Omental fat pad (tissue), 4 donors: ENCODE measurements around the gene ABHD8. TPM values are rescaled to one million over a fixed set of nuclear protein-coding genes. Genes with fewer than 3 reads are reported as not detected.
A peak's percentile ranks its signal among the peaks of the same experiment; 100 is the strongest.

Source experiments
- ATAC-seq: fragments of 150-250 bp; one replicate; pipeline ENCODE4 v1.9.1; 2016; ENCODE audit warnings: mild to moderate bottlenecking, moderate library complexity; ENCODE audit not compliant: low FRiP score
- DNase-seq: peaks from one replicate; pipeline ENCODE4 v3.0.0-alpha.2; 2019; ENCODE audit warnings: low spot score
- total RNA-seq, 4 donors: library from RNA; depleted of rRNA; stranded (reverse); fragments of >200 nt; gene quantifications; one replicate each; pipeline ENCODE4 v1.1.0, GENCODE V29; 2016
- TF ChIP-seq, protein P1 (sequence below), 3 donors: fragments of 450-650 bp; IDR thresholded peaks; one replicate each; pipeline ENCODE4 v1.5.1; 2016 to 2017; ENCODE audit warnings: antibody characterized with exemption in 3 of 3, mild to moderate bottlenecking in 3 of 3, moderate library complexity in 2 of 3

Gene ABHD8
- total RNA-seq, 4 donors from 2014 or later: 6.1 to 13.2 (median 11.1) TPM

DNA sequence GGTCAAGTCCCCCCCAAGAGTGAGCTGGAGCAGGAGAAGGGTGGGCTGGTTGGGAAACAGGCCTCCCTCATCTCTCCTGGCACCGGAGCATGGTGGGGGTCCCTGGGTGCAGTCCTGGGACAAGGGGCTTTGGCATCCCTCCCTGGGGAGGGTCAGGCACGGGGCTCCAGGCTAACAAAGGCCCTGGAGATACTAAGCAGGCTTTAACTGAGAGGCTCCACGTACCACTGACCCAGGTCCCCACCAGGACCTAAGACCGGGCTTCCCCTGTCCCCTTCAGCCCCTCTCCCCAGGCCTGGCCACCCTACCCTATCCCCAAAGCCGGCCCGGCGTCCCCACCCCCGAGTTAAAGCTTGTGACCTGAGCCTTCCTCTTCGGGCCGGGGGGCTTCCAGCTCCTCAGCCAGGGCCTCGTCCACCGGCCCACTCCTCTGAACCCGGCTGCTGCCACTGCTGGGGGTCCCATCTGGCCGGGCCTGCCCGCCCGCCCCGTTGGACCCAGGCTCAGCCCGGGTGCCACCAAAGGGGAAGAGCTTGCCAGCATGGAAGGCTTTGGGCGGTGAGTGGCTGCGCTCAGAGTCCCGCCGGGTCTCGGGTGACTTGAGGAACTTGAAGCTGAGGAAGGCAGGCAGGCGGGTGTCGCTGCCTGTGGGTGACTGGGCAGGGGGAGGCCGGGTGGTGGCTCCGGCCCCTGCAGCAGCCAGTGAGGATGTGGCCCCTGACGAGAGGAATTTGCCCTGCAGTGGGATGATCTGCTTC, 21.3 kb upstream of the ABHD8 start:
- ATAC-seq (no peak), DNase-seq (no peak)
- TF ChIP-seq, protein P1, sequence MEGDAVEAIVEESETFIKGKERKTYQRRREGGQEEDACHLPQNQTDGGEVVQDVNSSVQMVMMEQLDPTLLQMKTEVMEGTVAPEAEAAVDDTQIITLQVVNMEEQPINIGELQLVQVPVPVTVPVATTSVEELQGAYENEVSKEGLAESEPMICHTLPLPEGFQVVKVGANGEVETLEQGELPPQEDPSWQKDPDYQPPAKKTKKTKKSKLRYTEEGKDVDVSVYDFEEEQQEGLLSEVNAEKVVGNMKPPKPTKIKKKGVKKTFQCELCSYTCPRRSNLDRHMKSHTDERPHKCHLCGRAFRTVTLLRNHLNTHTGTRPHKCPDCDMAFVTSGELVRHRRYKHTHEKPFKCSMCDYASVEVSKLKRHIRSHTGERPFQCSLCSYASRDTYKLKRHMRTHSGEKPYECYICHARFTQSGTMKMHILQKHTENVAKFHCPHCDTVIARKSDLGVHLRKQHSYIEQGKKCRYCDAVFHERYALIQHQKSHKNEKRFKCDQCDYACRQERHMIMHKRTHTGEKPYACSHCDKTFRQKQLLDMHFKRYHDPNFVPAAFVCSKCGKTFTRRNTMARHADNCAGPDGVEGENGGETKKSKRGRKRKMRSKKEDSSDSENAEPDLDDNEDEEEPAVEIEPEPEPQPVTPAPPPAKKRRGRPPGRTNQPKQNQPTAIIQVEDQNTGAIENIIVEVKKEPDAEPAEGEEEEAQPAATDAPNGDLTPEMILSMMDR (IDR thresholded peaks at IDR 0.05): no peak

DNA sequence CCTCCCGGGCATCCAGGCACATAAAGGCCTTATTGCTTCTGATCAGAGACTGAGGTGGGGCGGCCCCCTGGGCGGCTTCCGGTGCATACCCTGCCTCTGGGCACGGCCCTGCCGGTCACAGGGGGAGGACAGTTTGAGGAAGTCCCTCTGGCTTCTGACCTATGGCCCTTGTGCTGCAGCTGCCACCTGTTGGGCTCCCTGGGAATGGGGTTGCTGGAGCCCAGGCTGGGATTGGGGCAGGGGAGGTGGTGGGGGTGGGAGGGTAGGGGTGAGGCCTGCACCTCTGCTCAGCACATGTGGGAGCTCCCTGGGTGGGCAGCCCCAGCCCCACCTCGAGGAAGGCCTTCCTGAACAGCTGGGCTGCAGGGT, 20.7 kb upstream of the ABHD8 start:
- DNase-seq (no peak), ATAC-seq (no peak)
- TF ChIP-seq, protein P1 (IDR thresholded peaks at IDR 0.05): no peak

DNA sequence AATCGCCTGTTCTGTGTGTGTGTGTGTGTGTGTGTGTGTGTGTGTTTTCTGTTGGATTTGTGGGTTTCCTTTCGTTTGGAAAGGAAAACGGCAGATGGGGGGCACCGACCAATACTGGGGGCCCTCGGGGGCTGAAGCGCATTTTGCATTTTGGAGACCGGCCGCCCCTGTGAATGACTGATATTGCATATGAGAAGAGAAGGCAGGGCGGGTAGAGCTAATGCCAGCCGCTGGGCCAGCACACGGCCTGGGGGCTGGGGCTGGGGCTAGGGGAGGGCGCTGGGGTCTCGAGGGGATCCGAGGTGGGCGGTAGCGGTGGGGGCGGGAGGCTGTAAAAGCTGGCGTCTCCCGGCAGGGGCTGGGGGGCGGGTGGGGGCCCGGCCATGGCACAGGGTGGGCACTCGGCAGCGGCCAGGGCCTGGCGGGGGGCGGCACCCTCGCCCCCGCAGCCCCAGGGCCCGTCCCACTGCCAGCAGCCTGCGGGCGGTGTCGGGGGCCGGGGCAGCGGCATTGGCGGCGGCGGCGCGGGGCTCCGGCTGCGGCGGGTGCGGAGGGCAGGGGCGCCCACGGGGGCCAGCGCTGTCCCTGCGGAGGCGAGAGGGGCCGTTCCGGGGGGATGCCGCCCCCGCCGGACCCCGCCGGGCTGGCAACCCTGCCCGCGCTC, 20.2 kb upstream of the ABHD8 start:
- no peak for DNase-seq
- ATAC-seq: no peak
- TF ChIP-seq, protein P1 (IDR thresholded peaks at IDR 0.05): no peak

DNA sequence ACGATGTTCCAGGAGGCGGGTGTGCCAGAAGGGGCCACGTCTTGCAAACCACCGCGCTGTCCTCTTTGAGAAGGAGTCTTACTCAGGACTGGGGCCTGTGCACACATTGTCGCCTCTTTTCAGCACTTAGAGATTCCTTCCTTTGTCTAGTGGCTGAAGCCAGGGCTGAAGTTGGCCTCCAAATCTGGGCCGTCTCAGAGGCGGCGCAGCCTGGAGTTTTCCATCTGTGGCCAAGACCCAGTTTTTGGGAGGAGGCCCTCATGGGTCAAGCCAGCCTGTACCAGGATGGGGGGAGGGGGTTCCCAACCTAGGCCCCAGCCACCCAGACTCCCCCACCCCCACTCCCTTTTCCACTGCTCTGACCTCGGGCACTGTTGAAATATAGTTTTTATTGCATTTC, 19.6 kb upstream of the ABHD8 start:
- ATAC-seq: no peak
- no peak for DNase-seq
- TF ChIP-seq, protein P1 (IDR thresholded peaks at IDR 0.05): no peak

DNA sequence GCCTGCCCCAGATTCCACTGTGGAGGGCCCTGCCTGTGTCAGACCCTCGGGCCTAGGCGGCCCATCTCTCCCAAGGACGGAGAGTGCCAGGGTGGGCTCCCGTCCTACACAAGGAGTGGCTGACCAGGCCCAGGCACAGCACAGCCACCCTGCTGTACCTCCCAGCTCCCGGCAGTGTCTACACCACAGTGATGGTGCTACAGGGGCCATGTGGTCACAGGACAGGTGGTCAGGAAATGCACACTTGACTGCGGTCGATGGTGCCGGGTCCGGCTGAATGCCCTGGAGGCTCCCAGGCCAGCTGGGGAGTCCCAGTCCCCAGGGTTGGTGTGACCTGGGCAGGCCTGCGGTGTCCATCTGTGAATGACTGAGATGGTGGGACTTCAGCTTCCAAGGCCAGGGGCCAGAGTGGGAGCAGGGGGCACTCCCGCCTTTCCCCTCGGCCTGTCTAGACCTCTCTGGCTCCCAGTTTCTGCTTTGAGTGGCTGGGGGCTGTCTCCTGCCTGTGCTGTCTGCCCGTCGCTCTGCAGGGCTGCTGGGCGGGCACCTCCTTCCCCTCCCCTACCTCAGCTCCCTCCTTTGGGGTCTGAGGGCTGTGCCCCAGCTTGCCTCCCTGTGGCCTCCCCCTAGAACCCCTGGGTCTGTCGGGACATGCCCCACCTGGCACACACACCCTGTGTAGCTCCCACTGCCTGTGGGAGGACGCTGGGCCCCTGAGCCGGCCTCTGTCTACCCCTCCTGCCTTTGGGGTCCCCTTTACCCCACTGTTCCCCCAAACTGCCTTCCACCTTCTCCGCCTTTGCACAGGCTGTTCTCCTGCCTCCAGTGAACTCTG, 18.6 kb upstream of the ABHD8 start:
- peak; percentile 15 for ATAC-seq
- no peak for DNase-seq
- TF ChIP-seq, protein P1 (IDR thresholded peaks at IDR 0.05): no peak

DNA sequence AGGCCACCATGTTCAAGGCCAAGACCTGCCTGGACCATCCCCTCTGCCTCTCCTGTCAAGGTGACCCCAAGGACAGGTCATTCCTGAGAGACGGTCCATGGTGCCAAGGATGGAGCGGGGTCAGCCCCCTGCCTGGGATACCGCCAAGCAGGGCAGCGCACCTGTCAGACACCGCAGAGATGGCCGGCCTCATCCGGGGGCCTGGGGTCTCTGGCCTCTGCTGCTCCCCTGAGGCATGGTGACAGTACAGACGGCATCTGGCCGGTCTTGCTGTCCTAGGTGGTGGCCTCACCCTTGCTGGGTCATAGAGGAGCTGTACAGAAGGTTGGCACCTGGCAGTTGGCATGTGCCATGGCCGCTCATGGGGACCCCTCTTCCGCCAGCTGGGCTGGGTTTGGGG, 17.2 kb upstream of the ABHD8 start:
- no peak for ATAC-seq
- no peak for DNase-seq

More for the DNA sequence above, 17.2 kb upstream of the ABHD8 start:
- TF ChIP-seq, protein P1 (IDR thresholded peaks at IDR 0.05): no peak
